Bronchial smooth muscle cell (primary cell): ENCODE measurements around the gene ZNF639. TPM values are rescaled to one million over a fixed set of nuclear protein-coding genes. Genes with fewer than 3 reads are reported as not detected.

Experiments used
- total RNA-seq: library from RNA; depleted of rRNA; stranded (reverse); fragments of >200 nt; gene quantifications from 2 replicates; pipeline ENCODE4 v1.2.1, GENCODE V29; 2014

ZNF639 gene, protein sequence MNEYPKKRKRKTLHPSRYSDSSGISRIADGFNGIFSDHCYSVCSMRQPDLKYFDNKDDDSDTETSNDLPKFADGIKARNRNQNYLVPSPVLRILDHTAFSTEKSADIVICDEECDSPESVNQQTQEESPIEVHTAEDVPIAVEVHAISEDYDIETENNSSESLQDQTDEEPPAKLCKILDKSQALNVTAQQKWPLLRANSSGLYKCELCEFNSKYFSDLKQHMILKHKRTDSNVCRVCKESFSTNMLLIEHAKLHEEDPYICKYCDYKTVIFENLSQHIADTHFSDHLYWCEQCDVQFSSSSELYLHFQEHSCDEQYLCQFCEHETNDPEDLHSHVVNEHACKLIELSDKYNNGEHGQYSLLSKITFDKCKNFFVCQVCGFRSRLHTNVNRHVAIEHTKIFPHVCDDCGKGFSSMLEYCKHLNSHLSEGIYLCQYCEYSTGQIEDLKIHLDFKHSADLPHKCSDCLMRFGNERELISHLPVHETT
- 19.5 and 19.9 TPM in 2 replicates for total RNA-seq

DNA sequence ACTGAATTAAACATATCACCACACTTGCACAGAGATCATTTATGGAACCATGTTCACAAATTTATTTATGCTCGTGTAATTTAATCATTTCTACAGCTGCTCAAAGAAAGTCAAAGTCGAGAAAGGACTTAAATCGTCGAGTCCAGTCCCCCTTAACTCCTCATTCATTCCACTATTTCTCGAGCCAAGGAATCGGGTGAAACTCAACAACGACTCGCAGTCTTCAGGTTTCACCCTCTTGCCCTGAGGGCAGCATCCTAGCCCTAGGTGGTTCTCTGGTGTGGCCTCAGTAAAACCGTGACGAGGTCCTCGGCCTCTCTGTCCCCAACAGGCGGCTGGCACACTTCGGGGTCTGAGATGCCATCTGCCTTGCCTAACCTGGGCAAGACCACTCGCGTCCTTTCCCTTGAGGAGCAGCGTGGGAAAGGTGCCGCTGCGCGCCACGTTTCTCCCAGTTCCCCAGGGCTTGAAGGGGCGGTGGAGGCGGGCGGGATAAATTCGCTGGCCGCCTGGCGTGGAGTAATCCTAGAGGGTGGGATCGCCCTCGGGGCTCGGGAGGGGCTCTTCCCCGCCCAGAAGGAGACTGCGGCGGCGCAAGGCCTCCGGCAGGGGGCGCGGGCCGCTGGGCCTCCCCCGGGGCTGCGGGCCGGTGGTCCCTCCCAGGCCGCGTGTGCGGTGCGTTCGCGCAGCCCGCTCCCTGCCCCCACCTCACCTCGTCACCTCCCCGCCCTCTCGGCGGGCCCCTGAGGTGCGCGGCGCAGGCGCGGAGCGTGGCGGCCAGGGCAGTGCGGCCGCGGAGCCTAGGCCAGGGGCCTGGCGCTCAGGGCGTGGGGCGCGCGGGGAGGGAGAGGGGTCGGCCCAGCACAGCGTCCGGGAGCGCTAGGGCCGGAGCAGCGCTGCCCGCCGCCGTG lies at the start of gene ZNF639:
TSS of gene ZNF639 (plus strand) at position 746 of the 911 bp plus-strand sequence. CDS start 5,263 bp downstream, outside the sequence.

DNA sequence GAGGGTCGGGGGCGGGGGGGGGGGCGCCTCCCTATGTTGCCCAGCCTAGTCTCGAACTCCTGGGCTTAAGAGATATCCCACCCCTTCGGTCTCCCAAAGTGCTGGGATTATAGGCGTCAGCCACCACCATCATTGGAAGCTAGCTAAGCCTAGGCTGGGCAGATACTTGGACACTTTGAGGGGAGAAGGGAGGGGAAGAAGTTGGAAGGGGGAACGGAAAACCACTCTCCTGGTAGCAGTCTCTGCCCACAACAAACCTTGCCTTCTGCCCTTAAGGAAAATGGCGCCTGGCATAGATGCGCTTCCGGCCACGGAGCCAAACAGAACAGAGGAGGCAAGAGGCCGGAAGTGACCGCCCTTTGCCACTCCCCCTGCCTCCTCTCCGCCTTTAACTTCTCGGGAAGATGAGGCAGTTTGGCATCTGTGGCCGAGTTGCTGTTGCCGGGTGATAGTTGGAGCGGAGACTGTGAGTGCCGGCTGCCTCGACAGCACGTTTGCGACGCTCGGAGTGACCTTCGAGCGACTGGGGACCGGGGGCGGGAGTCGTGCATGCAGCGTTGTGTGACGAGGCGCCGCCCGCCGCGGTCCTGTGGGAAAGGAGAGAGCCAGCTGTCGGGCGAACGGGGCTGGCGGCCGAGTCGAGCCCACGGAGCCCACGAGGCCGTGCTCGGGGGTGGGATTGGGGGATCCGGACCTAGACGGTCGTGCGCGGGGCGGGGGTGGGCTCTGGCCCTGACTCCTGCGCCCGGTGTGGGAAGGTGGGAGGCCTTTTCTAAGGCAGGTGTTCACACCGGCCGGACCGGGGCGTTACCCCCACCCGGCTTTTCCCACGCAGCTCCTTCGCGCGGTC lies 24.7 kb downstream of the ZNF639 start, which contains the start of gene MFN1:
TSS of gene MFN1 (plus strand) at position 365 of the 850 bp plus-strand sequence. CDS start 1,143 bp downstream, outside the sequence.

Other genes with a start within 250 kb of the ZNF639 start
- 21.4 and 21.8 TPM in 2 replicates for gene PIK3CA, start 174.7 kb upstream of the ZNF639 start, total RNA-seq
- gene KCNMB3, start 71.9 kb upstream of the ZNF639 start, total RNA-seq = 0.94 and 1.3 TPM in 2 replicates
- 40.7 and 48.8 TPM in 2 replicates for gene MFN1, start 24.7 kb downstream of the ZNF639 start, total RNA-seq
- 42.7 and 46.7 TPM in 2 replicates for gene GNB4, start 128.4 kb downstream of the ZNF639 start, total RNA-seq
- 33.6 and 46.4 TPM in 2 replicates for gene ACTL6A, start 239.9 kb downstream of the ZNF639 start, total RNA-seq